ENCODE results near the gene FGF12.
A peak's percentile ranks its signal among the peaks of the same experiment; 100 is the strongest.

FGF12 gene

DNA sequence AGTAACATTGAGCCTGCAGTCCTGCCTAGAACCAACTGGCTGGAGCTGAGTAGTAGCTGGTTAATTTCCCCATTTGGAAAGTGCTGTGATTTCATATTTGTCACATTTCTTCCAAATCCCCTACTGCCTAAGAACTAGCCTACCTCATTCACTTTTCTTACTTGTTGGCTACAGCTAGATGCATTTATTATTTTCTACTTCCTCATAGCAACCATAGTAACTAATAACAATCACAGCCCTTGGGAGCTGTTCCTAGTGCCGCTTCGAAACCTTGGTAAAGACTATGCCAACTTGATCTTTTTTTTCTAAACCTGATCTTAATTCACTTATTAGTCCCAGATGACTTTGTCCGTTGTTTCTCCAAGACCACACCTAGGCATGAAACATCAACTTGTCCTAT is 240.3 kb downstream of the FGF12 start:
- no peak for DNase-seq

DNA sequence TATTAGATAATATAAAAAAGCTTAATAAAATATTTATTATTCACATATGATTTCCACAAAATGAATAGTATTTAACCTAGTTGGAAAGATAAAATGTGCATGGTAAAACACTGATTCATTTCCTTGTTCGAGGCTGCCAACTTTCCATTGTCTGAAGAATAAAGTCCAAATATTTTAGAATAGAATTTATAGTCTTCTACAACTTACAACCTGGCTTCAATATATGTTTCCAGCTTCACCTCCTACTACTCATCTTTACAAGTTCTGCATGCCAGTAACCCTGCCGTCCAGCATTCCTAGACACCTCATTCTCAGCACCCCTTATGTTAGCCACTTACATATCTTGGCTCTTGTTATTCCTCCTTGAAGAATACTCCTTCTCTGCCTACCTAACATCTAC is 244.5 kb downstream of the FGF12 start:
- DNase-seq: no peak

DNA sequence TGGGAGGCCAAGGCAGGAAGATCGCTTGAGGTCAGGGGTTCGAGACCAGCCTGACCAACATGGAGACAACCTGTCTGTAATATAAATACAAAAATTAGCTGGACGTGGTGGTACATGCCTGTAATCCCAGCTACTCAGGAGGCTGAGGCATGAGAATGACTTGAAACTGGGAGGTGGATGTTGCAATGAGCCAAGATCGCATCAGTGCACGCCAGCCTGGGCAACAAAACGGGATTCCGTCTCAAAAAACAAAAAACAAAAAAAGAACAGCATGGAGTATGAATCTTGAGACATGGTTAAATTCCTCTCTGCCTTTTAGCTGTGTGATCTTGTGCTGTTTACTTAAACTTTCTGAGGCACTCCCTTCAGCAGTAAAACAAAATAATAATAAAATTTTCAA is 244.9 kb downstream of the FGF12 start:
- DNase-seq: no peak

DNA sequence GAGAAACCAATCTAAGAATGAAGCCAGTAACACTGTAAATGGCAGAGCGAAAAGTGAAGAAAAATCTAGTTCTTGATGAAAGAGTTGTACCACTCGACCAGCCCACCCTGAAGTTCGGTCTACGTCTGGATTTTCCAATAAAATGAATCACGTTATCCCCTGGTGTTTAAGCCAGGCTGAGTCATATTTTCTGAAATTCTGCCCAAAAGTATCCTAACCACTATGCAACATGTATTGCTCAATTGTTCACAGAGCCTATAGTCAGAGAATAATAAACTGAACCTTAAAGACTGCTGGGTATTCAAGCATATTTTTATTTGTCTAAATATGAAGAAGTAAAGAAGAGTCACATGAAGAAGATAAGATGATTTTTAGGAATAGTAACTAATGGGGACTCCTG is 245.7 kb downstream of the FGF12 start:
- no peak for DNase-seq

DNA sequence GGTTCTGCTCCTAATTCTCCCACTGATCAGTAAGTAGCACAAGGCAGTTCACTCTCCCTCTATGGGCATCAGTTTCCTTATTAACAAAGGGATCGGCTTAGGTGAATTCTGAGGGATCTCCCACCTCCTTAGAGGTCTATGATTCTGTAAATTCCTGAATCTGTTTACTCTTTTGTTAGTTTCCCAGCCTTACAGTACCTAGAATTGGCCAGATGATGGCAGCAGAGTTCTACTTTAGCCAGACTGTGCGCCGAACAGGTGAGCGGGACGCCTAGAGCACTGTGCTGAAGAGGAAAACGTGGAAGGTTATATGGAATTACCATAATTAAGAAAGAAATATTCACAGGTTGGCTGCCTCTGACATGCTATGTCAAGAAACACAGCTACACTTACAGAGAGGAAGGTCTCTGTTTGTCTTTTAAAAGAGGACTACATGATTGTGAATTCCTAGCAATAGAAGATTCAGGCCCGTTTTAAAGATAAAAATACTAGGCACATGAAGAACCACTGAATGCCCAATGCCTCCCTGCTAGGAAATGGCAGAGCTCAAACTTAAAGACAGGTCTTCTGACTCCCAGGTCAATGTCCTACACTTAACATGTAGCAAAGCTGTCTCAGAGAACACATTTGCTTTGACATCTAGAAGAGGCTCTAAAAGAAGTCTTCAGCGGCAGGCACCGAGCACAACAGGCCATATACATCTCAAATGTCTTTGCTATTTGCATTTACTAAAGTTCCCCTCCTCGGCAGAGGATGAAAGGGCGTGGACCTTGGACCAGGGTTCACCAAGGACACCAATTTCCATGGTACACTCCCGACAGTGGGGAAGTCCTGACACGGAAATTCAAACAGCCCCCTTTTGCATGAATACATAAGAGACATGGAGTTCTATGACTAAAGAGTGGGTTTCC is 259.9 kb downstream of the FGF12 start:
- DNase-seq: peak; percentile 63

DNA sequence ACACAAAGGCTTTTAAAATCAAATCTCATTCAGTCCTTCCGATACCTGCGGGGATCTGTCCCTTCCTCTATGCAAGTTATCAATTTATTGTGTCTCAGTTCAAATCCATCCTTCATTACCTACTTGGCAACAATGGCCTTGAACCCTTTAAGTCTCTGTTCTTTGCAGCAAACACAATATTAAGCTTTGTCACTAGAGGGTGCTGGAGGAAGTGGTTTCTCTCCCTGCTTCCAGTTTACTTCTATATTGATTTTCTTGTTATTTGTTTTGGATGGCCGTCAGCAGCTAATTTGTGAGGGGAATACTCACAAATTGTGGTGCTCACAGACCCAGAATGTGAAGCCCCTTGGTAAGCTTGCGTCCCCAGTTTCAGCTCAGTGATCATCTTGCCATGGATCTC is 278.3 kb downstream of the FGF12 start:
- no peak for DNase-seq

DNA sequence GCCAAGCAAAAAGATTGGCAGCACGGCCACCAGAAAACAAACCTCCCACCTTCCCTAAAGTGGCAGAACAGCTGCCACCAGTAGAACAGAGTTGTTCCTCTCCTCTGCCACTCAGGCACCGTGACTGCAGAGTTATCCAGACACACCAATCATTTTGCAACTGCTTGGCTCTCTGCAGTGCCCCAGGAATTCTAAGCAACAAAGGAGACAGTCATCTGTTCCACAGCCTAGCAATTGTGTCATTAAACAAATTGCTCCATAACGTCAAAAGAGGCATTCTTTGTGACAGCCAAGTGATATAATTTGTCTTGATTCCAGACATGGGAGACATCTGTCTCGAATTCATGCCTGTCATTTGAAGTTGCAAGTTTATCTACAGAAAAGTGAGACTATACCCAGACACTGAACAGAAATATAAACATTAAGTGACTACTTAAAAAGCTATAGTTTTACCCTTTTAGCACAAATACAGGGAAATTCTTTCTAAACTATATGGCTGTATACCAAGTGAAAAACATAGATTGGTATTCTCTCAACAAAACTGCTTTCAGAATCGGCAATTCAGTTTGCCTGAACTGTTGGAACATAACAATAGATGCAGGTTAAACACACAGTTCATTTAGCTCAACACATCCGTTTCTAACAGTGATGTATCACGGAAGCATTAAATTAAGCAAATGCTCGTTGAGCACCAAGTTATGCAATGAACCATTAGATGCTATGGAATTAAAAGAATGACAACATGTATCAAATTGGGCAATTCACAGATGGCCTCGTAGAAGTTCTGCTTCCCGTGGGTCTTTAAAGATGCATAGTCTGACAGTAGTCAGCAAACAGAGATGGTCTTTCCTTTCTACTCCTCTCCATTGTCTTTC is 281.3 kb downstream of the FGF12 start:
- DNase-seq: no peak

DNA sequence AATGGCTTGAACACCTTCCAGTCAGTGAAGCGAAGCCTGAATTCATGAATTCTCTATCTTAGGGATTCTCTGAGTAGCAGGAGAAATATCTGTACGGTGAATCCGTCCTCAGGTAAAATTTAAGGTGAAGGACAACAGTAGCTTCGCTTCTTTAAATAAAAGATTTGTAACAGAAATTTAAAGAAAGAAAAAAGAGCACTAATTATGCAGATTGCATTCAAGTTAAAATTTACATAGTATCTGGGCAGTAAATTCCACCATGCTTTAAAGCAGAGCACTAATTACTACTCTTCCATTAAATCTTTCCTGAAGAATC is 282.6 kb downstream of the FGF12 start:
- no peak for DNase-seq

DNA sequence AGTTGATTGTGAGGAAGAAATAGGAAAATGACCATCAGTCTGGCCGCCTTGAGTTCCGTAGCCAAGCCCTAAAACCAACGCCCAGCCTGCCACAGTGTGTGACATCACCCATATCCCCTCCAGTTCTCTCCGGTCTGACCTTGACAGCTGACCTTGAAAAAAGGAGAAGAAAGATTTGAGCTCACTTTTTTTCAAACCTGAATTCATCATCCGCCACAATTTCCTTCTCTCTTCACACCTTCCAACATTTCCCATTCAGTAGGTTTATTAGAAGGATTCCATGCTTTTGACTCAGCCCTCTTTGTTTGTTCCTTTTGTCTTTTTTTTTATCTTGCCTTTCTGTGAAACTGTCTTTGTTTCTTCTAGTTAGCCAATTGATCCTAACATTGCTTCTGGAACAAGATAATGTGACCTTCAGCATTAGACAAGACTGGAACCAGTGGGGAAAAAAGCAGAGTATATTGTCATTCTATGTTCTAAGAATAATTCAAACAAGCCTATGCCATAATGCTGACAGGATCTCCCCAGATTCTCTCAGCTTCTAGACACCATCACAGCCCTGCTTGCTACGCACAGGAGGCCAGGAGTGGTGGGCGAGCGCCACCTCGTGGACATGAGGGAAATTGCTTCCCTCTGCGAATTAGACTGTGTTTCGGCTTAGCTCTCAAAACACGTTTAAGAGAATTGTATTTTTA is 283.1 kb downstream of the FGF12 start:
- DNase-seq: peak; percentile 63

DNA sequence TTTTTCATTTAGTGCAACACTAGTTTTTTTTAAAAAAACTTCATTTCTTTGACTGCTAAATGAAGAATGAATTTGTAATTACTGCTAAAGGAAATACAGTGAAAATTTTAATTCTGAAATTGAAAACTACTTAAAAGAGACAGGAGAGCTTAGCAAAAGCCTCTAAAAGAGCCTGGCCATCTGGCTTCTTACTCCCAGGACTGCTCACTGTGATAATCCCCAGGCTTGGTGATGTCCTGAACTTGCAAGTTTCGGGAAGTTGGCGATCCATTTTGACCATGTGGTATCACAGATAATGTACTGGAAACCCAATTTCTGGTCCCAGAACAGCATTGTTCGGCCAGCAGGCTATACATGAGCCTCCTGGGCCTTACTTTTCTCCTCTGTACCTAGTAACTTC is 292.1 kb downstream of the FGF12 start:
- no peak for DNase-seq

DNA sequence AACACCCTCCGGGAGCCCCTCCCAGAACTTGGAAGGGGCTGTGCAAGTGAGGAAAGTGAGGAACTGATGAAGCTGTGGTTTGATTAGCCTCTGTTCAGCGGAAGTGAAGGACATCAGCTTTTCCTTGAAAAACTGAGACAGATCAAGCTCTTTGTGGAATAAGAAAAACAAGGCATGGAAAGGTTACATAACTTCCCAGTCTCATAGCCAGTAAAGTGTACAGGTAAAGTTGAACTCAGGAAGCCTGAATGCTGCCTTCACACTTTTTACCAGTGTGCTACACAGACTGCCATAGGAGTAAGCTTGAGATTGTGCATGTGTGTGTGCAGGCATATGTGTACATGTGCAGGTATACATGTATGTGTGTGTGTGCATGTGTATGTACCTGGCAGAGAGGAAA is 293.2 kb downstream of the FGF12 start:
- DNase-seq: no peak

DNA sequence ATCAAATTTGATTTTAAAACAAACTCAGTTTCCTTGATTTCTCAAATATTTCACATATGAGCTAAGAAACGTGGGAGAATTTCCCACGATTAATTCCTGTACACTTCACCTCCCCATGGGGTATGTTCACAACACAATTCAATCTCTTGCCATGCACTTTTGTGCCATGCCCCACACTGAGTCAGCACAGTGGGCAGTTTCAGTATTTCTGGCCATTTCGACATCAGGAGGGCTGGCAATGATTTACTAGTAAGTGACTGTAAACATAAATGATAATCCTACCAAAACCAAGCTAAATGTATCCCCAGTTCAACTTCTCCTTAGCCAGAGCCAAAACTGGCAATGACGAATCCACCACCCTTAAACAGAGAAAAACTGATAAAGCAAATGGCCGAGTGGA is 293.6 kb downstream of the FGF12 start:
- no peak for DNase-seq

DNA sequence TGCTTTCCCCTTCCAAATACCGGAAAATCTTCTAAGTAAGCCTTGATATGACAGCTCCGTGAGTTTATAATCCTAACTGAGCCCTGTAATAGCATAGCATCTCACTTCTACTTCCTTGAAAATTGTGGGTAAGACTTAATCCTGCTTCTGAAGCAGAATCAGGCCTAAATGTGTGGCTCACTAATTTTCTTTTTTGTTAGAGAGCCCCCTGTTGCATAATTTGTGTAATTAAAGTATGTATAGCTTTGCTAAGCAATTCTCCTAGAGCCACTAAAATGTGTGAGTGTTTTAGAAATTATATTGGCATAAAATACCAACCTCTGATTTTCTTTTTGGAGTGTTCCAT is 304.4 kb downstream of the FGF12 start:
- DNase-seq: no peak

DNA sequence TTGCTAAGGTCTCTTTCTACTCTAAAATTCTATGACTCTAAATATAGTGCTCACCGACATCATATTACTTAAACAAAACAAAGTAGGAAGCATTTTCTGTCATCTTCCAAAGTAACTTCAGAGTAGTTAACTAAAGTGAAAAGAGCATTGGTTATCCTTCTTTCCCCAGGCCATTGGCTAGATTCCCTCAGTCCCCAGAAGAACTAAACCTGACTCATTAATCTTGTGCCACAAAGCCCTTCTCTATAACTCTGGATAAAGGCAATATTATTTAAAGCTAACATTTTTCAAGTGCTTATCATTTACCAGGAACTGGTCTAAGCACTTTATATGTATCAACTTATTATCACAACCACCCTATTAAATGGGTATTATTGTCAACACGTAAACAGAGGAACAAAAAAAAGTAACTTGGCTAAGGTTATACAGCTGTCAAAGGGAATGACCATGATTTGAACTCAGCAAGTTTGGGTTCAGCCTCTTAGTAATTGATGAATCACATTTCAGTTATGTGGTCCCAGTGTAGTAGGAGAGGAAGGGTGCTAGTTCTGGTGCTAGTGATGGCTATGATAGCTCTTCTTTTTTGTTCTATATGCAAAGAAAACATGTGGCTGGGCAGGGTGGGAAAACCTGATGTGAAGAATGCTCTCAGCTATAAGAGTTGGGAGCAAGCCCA is 304.9 kb downstream of the FGF12 start:
- DNase-seq: no peak

DNA sequence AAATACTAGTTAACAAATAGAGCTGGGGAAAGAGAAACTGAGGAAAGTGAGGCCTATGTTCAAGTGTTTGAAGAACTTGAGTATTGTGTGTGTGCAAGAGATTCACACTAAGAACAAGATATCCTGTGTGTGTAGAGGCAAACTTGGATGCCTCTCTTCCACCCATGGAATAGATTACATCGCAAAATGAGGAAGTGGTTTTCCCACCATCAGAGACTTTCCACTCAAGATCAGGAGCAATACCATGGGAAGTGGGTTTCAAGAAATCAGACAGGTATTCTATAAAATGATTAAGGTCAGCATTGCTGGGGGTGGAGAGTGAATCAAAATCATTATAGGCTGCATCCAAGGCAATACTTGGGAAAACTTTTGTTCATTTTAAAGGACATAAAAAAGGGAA is 308.0 kb downstream of the FGF12 start:
- no peak for DNase-seq

DNA sequence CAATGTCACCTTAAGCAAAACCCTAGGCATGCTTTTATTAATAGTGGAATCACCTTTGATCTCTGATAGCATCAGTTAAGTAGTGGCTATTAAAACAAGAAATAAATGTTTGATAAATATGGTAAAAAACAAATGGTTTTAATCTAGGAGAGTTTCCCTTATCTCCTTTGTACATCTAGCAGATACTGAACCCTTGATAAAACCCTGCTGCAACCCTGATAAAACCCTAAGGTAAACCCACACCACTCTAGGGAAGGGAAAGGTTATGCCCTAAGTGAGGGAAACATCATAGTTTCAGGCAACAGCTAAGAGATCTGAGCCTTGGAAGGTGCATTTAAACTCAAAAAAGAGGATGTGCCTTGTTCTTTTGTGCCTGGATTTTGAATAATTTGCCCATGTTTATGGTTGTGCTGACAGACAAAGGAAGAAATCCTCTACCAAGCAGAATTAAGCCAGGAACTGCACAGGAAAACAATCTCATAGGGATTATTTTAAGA is 309.7 kb downstream of the FGF12 start:
- no peak for DNase-seq

DNA sequence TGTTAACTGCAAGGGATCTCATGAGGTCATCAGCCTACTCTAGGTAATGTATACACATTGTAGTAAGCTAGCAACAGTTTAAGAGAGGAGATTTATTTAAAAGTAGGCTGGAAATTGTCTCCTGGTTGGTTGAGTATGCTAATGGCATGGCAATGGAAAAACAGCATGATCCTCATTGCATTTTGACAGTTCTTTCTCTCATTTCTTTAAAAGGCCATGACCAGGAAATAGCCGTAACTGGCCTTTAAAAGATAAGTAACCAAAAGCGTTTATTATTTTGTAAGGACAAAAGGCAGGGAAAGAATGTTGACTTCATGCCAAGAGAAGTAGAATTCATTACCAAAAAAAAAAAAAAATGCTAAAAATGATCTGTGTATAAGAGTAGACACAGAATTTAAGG is 310.3 kb downstream of the FGF12 start:
- no peak for DNase-seq

DNA sequence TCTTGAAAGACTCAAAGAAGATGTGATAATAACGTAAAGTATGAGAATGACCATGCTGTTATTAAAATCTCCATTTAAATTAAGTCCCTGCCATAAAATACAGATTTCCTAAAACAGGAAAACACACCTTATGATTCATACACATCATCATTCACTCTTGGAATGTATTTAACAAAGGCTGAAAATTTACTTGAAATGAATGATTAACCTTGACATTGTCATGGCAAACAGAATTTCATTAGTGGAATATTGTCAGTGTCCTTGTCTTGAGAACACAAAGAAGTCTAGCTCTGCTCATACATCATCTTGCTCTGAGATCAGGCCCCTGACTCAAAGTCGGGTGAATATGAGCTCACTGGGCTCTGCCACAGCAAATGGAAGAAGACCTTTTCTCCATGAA is 313.9 kb downstream of the FGF12 start:
- DNase-seq: no peak

DNA sequence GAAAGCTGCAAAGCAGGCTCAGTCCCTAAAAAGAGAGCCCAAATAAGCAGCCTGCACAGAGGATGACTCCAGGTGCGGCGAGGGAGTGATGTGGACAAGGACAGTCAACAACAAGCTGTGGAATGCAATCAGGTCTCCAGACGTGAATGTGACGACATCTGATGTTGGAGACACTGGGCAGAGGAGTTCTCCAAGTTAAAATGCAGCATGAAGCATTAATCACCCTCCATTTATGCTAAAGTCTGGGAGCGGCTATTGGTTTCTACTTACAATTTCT is 316.7 kb downstream of the FGF12 start:
- DNase-seq: no peak

DNA sequence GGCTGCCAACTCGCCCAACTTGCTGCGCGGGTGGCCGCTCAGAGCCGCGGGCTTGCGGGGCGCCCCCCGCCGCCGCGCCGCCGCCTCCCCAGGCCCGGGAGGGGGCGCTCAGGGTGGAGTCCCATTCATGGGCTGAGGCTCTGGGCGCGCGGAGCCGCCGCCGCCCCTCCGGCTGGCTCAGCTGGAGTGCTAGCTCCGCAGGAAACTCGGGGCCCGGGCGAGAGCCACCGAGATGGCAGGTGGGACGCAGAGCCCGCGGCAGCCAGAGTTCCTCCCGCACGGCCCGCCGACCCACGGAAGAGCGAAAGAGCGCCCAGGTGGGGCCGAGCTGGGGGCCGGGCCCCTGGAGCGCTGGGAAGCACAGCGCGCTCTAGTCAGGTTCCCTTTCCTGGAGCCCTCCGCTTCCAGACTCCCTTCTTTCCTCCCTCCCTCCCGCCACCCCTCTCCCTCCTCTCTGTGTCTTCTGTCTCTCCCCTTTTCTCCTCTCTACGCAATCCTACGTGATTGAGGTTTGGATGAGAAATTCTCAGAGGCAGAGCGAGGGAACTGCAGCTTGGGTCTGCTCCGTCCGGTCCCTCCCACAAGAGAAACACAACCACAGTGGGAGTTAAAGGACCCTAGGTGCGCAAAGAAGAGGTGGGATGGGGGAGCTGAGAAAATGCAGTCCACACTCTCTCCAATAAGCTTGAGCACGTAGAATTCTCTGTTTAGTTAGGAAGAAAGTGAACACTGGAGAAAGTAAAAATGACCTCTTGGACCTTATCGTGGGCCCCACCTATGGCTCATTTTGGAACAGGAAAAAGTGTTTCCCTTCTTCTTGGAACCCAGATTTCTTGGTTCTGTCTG is 317.3 kb downstream of the FGF12 start:
- DNase-seq: no peak

DNA sequence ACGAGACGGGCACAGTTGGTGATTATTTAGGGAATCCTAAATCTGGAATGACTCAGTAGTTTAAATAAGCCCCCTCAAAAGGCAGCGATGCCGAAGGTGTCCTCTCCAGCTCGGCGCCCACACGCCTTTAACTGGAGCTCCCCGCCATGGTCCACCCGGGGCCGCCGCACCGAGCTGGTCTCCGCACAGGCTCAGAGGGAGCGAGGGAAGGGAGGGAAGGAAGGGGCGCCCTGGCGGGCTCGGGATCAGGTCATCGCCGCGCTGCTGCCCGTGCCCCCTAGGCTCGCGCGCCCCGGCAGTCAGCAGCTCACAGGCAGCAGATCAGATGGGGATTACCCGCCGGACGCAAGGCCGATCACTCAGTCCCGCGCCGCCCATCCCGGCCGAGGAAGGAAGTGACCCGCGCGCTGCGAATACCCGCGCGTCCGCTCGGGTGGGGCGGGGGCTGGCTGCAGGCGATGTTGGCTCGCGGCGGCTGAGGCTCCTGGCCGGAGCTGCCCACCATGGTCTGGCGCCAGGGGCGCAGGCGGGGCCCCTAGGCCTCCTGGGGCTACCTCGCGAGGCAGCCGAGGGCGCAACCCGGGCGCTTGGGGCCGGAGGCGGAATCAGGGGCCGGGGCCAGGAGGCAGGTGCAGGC is 318.0 kb downstream of the FGF12 start:
- peak; percentile 3 for DNase-seq

Measured in stimulated activated CD4-positive, alpha-beta T cell treated with anti-CD3 and anti-CD28 coated beads, Interleukin-15, amount 100 ng/mL, for 24 hours (primary cell).